22Rv1 (cell line): Measurements from ENCODE around the gene SRP54.

ENCODE experiments used
- ZFX ChIP-seq: fragments of 450-650 bp; IDR thresholded peaks from 2 replicates; pipeline ENCODE4 v1.6.1; 2017; ENCODE audit warnings: antibody characterized with exemption, borderline replicate concordance
- TF ChIP-seq, protein P1 (sequence below): fragments of 450-650 bp; IDR thresholded peaks from 2 replicates; pipeline ENCODE4 v1.5.1; 2017; ENCODE audit warnings: mild to moderate bottlenecking

DNA sequence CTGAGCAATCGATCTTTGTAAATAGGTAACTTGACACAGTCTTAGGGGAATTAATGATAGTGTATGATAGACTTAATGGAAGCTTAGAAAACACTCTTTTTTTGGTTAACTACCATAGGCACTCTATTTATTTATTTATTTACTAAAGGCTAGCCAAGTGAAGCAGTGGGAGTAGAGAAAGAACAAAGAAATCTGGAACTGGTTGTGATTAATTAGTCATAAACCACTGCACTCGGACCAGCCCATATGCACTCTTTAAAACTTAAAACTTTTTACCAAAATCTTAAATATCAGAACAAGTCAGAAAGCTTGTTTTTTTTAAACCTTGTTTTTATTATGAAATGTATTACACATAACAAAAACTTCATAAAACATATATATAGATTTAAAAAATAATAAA lies 49.5 kb upstream of the SRP54 start:
- TF ChIP-seq, protein P1, sequence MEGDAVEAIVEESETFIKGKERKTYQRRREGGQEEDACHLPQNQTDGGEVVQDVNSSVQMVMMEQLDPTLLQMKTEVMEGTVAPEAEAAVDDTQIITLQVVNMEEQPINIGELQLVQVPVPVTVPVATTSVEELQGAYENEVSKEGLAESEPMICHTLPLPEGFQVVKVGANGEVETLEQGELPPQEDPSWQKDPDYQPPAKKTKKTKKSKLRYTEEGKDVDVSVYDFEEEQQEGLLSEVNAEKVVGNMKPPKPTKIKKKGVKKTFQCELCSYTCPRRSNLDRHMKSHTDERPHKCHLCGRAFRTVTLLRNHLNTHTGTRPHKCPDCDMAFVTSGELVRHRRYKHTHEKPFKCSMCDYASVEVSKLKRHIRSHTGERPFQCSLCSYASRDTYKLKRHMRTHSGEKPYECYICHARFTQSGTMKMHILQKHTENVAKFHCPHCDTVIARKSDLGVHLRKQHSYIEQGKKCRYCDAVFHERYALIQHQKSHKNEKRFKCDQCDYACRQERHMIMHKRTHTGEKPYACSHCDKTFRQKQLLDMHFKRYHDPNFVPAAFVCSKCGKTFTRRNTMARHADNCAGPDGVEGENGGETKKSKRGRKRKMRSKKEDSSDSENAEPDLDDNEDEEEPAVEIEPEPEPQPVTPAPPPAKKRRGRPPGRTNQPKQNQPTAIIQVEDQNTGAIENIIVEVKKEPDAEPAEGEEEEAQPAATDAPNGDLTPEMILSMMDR: no peak
- TF ChIP-seq ZFX: no peak
